Stomach smooth muscle (tissue), 2 donors: ENCODE results near the gene FOXD4L3.
"Not testable (repeated sequence)": the region's sequence is repeated elsewhere in the genome, so short reads cannot be mapped to it uniquely, and the experiment has no call there.

Experiments used
- H3K27ac ChIP-seq: one replicate; pipeline ENCODE4 v1.7.0; 2013; ENCODE audit warnings: mild to moderate bottlenecking, low read length, inconsistent platforms
- H3K27me3 ChIP-seq, 2 donors: one replicate each; pipeline ENCODE4 v1.7.0; 2013; ENCODE audit warnings: low read length in 2 of 2; ENCODE audit not compliant: insufficient read depth in 2 of 2, control insufficient read depth in 1 of 2
- H3K36me3 ChIP-seq, 2 donors: one replicate each; pipeline ENCODE4 v1.7.0; 2013; ENCODE audit warnings: low read length in 2 of 2; ENCODE audit not compliant: control insufficient read depth in 2 of 2, insufficient read depth in 2 of 2
- H3K4me1 ChIP-seq: one replicate; pipeline ENCODE4 v1.7.0; 2013; ENCODE audit warnings: low read length; ENCODE audit not compliant: control insufficient read depth, insufficient read depth
- H3K4me3 ChIP-seq, 2 donors: one replicate each; pipeline ENCODE4 v1.7.0; 2013; ENCODE audit warnings: low read length in 2 of 2
- H3K9ac ChIP-seq, 2 donors: one replicate each; pipeline ENCODE4 v1.7.0; 2013; ENCODE audit warnings: low read length in 2 of 2, mild to moderate bottlenecking in 1 of 2
- H3K9me3 ChIP-seq, 2 donors: one replicate each; pipeline ENCODE4 v1.7.0; 2013; ENCODE audit warnings: low read length in 2 of 2; ENCODE audit not compliant: control insufficient read depth in 2 of 2
- donor health status: healthy.
- donor health status: Pancreatic carcinoma.

Gene FOXD4L3

DNA sequence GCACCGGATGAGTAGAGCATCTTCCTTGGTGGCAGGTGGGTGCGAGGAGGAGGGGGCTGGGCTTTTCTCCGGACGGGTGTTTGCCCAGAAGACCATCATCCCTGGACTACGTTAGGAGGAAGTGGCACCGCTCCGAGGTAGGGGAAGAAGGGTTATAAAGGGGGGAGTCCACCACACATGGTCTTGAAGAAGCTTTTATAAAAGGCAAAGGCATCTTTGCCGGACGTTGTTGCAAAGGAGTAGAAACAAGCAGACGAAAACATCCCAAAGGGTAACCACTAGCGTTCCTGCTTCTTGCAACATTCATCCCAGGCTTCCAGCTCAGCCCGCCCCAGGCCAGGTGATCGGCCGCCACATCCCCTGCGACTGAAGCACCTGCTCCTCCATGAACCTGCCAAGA is at the start of gene FOXD4L3:
TSS of gene FOXD4L3 (plus strand) at position 301 of the 400 bp plus-strand sequence. CDS start at position 386, 85 bp downstream.
- H3K4me3 ChIP-seq, H3K27me3 ChIP-seq, H3K9ac ChIP-seq, H3K27ac ChIP-seq, H3K4me1 ChIP-seq, H3K36me3 ChIP-seq, H3K9me3 ChIP-seq: not testable (repeated sequence)

DNA sequence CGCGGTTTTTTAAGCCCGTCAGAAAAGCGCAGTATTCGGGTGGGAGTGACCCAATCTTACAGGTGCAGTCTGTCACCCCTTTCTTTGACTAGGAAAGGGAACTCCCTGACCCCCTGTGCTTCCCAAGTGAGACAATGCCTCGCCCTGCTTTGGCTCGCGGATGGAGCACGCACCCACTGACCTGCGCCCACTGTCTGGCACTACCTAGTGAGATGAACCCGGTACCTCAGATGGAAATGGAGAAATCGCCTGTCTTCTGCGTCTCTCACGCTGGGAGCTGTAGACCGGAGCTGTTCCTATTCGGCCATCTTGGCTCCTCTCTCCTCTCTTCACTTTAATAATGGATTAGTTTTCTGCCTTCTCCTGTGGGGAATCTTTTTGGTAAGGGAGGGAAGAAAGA is 21.6 kb upstream of the FOXD4L3 start:
- H3K27ac ChIP-seq, H3K4me1 ChIP-seq, H3K9me3 ChIP-seq, H3K4me3 ChIP-seq, H3K9ac ChIP-seq, H3K27me3 ChIP-seq, H3K36me3 ChIP-seq: not testable (repeated sequence)

DNA sequence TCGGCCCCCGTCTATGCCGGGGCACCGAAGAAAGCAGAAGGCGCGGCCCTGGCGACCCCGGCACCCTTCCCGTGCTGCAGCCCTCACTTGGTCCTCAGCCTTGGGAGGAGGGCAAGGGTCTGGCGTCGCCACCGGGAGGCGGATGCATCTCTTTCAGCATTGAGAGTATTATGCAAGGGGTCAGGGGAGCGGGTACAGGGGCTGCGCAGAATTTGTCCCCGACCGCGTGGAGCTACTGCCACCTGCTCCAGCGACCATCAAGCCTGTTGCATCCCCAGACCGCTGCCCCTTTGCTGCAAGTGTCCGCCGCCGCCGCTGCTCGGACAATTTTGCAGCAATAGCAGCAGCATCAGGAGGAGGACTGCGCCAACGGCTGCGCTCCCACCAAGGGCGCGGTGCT is 1.1 kb downstream of the FOXD4L3 start:
- not testable (repeated sequence) for H3K4me3 ChIP-seq, H3K4me1 ChIP-seq, H3K27ac ChIP-seq, H3K9ac ChIP-seq, H3K36me3 ChIP-seq, H3K9me3 ChIP-seq, H3K27me3 ChIP-seq

DNA sequence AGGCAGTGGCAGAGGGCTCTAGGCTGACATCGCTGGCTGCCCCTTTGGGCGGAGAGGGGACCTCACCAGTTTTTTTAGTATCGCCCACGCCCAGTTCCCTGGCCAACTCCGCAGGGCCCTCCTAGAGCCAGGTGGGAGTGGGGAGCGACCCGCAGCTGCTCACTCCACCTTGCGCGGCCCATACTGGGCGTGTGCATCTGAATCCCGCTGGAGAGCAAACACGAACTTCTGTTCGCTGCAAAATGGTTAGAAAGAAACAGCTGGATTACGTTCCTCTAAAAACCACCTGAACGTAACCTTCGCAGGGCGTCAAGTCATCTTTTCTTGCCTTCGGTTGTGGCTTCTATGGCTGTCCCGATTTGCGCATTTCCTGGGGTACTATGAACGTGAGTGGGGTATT is 1.5 kb downstream of the FOXD4L3 start:
- not testable (repeated sequence) for H3K27ac ChIP-seq, H3K4me1 ChIP-seq, H3K4me3 ChIP-seq, H3K9ac ChIP-seq, H3K36me3 ChIP-seq, H3K27me3 ChIP-seq, H3K9me3 ChIP-seq

DNA sequence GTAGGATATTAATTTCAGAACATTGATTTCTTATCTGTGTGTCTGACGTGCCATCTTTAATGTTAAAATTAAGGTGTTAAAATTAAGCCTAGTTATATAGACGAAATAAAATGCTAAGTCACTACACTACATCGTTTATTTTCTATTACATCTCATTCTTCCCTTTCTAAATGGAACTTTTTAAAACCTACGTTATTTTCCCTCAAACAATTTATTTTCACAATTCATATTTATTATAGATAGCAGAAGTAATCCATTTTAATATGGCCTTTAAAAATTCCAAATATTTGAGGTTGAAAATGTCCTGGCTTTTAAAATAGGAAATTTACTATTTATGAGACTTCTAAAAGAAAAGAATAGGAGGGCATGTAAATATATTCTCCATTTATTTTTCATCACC is 2.1 kb downstream of the FOXD4L3 start:
- not testable (repeated sequence) for H3K36me3 ChIP-seq, H3K27me3 ChIP-seq

DNA sequence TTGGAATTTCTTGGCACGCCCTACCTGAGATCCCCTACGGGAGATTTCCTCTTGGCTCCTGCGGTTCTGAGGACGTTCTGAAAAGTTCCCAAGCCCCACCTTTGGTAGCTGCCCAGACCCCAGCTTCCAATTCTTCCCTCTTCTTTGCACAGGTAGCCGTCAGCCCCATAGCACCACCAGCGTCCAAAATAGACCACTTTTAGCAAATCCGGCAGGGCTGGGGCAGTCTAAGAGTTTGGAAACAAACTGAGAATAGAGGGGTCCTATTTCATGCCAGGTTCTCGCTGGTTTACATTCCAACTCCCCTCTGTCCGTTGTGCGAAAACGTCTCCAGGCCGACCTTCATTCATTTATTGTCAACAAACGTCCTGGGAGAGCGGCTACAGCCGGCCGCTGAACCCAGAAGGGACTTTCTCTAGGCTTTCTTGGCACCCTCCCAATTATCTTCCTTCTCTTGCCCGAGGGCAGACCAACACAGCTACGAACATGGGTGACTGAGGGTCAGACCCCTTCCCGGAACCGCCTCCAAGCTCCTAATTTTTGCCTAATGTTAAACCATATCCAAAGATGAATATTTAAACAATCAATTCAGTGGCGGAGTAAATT is 3.1 kb downstream of the FOXD4L3 start:
- H3K4me3 ChIP-seq, H3K27ac ChIP-seq, H3K36me3 ChIP-seq, H3K9ac ChIP-seq, H3K4me1 ChIP-seq, H3K9me3 ChIP-seq, H3K27me3 ChIP-seq: not testable (repeated sequence)

More for the DNA sequence above, 2.1 kb downstream of the FOXD4L3 start:
- H3K9ac ChIP-seq, H3K4me3 ChIP-seq, H3K9me3 ChIP-seq, H3K4me1 ChIP-seq, H3K27ac ChIP-seq: not testable (repeated sequence)

DNA sequence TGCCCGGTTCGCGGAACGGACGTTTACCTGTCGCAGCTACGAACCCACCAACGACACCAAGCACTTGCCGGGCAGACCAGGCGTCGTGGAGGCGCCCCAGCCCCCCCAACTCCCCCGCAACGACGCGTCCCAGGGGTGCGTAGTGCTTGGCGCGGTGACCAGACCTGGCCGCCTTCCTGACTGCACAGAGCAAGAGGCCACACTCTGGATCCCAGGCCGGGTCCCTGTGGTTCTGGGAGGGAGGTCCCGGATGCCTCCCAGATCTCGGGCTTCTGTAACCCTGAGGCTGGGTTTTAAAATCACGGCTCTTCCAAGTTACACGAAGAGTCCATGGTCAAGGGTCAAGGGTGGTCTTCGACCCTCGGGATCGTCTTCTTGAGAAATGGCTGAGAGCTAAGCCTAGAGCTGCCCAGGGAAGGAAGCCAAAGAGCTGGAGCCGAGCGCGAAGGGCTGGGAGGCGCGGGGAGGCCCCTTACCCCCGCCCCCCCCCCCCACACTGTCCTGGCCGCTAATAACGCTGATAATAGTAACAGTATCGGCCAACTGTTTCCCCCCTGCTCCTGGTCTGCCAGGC is 3.8 kb downstream of the FOXD4L3 start:
- H3K9me3 ChIP-seq, H3K36me3 ChIP-seq, H3K9ac ChIP-seq, H3K27me3 ChIP-seq, H3K4me3 ChIP-seq, H3K27ac ChIP-seq, H3K4me1 ChIP-seq: not testable (repeated sequence)

DNA sequence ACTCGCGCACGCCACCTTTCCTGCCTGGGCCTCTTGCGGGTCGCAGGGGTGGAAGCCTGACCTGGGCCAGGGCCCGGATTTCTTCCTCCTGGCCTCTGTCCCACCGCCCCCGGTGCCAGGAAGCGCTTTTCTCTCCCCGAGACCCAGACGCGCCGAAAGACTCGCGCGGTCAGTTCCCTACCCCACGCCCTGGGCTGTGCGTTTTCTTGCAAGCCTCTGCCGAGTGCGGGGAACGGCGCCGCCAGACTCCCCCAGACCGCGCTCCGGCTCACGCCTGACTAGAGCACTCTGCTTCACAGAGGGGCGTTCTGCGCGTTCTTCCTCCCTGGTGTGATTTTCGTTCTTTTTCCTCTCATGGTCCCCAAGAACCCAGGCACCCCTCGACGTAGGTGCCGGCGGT is 4.5 kb downstream of the FOXD4L3 start:
- H3K4me1 ChIP-seq, H3K27me3 ChIP-seq, H3K4me3 ChIP-seq, H3K36me3 ChIP-seq, H3K9ac ChIP-seq, H3K27ac ChIP-seq, H3K9me3 ChIP-seq: not testable (repeated sequence)

DNA sequence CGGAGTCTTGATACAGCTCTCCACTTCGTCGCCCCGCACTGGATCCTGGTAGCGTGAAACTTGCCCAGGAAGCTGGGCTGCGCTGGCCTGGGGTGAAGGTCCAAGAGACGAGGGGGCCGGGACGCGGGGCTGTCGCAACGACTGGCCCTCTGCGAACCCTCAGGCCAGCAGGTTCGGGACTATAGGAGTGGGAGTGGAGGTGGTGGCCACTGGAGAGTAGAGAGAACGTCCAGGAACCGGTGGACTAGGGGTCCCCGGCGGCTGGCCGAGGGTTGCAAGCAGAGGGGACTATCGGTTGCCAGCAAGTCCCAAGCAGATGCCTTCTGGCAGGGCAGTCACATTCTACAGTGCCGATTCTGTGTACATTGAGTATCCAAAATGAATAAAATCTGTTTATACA is 5.0 kb downstream of the FOXD4L3 start:
- not testable (repeated sequence) for H3K36me3 ChIP-seq, H3K27me3 ChIP-seq, H3K4me1 ChIP-seq, H3K9ac ChIP-seq, H3K9me3 ChIP-seq, H3K4me3 ChIP-seq, H3K27ac ChIP-seq

DNA sequence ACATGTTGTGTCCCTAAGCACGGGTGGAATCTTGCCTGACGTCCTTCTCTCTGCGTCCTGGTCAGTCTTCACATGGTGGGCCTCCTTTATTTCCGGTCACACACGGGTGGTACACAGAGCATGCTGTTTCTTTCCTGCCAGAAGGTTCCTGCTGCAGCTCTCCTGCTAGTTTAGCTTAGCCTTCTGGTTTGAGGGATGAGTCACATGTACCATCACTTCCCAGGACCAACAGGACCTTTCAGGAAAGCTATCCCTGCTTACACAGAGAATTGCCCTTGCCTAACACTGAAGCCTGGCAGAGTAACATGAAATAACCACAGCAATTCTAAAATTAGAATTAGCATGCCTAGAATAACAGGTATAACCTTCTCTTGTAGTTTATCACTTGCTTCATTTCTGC is 8.5 kb downstream of the FOXD4L3 start:
- H3K9me3 ChIP-seq: not testable (repeated sequence)

DNA sequence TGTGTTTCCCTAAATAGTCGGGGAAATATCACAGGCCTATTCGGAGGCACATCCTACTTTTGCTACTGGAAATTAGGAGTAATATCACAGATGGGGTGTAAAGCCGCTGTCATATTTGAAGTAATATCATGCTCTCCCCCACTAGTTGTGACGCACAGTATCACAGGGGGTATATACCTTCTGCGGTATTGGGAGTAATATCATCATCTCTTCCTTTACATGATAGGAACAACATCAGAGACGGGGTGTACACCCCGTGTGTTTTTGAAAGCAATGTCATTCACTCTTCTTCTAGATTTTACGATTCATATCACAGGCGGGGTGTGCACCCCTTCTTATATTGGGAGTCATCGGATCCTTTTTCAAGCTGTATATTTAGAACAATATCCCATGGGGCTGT is 15.5 kb downstream of the FOXD4L3 start:
- not testable (repeated sequence) for H3K4me1 ChIP-seq, H3K9me3 ChIP-seq, H3K36me3 ChIP-seq, H3K4me3 ChIP-seq, H3K9ac ChIP-seq, H3K27me3 ChIP-seq, H3K27ac ChIP-seq

More for the DNA sequence above, 8.5 kb downstream of the FOXD4L3 start:
- not testable (repeated sequence) for H3K4me1 ChIP-seq, H3K36me3 ChIP-seq, H3K27ac ChIP-seq, H3K9ac ChIP-seq, H3K4me3 ChIP-seq, H3K27me3 ChIP-seq
